H1 (cell line): ENCODE data around the gene SMPDL3B. TPM values are rescaled to one million over a fixed set of nuclear protein-coding genes. Genes with fewer than 3 reads are reported as not detected.

Experiments
- CTCF ChIA-PET: fragments of 300-600 bp; sonication (Branson Sonifier 250); formaldehyde crosslinking; loops from one replicate; lab custom pipeline; 2021; ENCODE audit not compliant: partially characterized antibody; lab: Charles Lee
- POLR2A ChIA-PET: fragments of 300-600 bp; sonication (Branson Sonifier 250); formaldehyde crosslinking; loops from one replicate; lab custom pipeline; 2021; ENCODE audit warnings: inconsistent platforms; ENCODE audit not compliant: partially characterized antibody; lab: Charles Lee
- DNase-seq, 2 experiments: peaks; one replicate each; pipeline versions ENCODE4 v3.0.0 to v3.0.0-alpha.2; 2010 to 2022; ENCODE audit warnings: low spot score in 2 of 2, low read depth in 1 of 2, mixed read lengths in 1 of 2
- FAIRE-seq: peaks from 2 replicates; lab custom pipeline; 2011; peaks lifted over from hg19 to GRCh38; lab: Jason Lieb, UNC
- H2AFZ ChIP-seq: 2 replicates; pipeline ENCODE4 v1.8.1; 2012; ENCODE audit warnings: low read length, inconsistent platforms
- H2AK5ac ChIP-seq: 2 replicates; pipeline ENCODE4 v1.6.1; 2013; ENCODE audit warnings: low read depth, low read length
- H2BK120ac ChIP-seq: replicated peaks from 2 replicates; pipeline ENCODE3; 2013; ENCODE audit warnings: low read depth, low read length, inconsistent platforms
- H2BK12ac ChIP-seq: 2 replicates; pipeline ENCODE4 v1.6.1; 2013; ENCODE audit warnings: low read depth, low read length
- H2BK15ac ChIP-seq: 2 replicates; pipeline ENCODE4 v1.6.1; 2013; ENCODE audit warnings: low read length
- H2BK20ac ChIP-seq: 2 replicates; pipeline ENCODE4 v1.6.1; 2013; ENCODE audit warnings: low read length
- H2BK5ac ChIP-seq: 2 replicates; pipeline ENCODE4 v1.6.1; 2013; ENCODE audit warnings: low read depth, low read length
- H3K14ac ChIP-seq: 2 replicates; pipeline ENCODE4 v1.6.1; 2013; ENCODE audit warnings: inconsistent platforms; ENCODE audit not compliant: insufficient read length
- H3K18ac ChIP-seq: 2 replicates; pipeline ENCODE4 v1.6.1; 2013; ENCODE audit warnings: low read length; ENCODE audit errors: extremely low read depth
- H3K23ac ChIP-seq: 2 replicates; pipeline ENCODE4 v1.6.1; 2013; ENCODE audit warnings: inconsistent platforms; ENCODE audit not compliant: insufficient read length
- H3K23me2 ChIP-seq: 2 replicates; pipeline ENCODE4 v1.6.1; 2013; ENCODE audit warnings: low read depth, low read length
- H3K27ac ChIP-seq: 2 replicates; pipeline ENCODE4 v1.6.1; 2011; ENCODE audit warnings: low read depth, low read length, inconsistent platforms
- H3K27me3 ChIP-seq, 4 experiments: replicated peaks in 1 of 4; 1 replicate in 1 of 4; 2 replicates in 3 of 4; pipeline versions ENCODE4 v1.6.1 to v1.8.1; 2011 to 2013; ENCODE audit warnings: low read length in 3 of 4, mild to moderate bottlenecking in 3 of 4, inconsistent platforms in 2 of 4, mixed read lengths in 2 of 4, moderate library complexity in 1 of 4; ENCODE audit not compliant: control insufficient read depth in 3 of 4, insufficient read depth in 3 of 4; ENCODE audit errors: extremely low read depth in 1 of 4
- H3K36me3 ChIP-seq, 4 experiments: 2 replicates each; pipeline versions ENCODE4 v1.6.1 to v1.8.1; 2011 to 2013; ENCODE audit warnings: mild to moderate bottlenecking in 4 of 4, low read length in 3 of 4, moderate library complexity in 2 of 4, control low read depth in 1 of 4, inconsistent platforms in 1 of 4; ENCODE audit not compliant: insufficient read depth in 4 of 4, control insufficient read depth in 2 of 4
- H3K4ac ChIP-seq: replicated peaks from 2 replicates; pipeline ENCODE3; 2013; ENCODE audit warnings: low read length, low read depth, mixed read lengths, inconsistent platforms; ENCODE audit not compliant: insufficient read length
- H3K4me1 ChIP-seq, 4 experiments: replicated peaks in 1 of 4; 1 replicate in 1 of 4; 2 replicates in 3 of 4; pipeline versions ENCODE4 v1.6.1 to v1.8.1; 2011 to 2013; ENCODE audit warnings: low read length in 3 of 4, inconsistent platforms in 2 of 4, mixed read lengths in 1 of 4; ENCODE audit not compliant: insufficient read depth in 4 of 4, control insufficient read depth in 3 of 4
- H3K4me2 ChIP-seq, 2 experiments: 2 replicates each; pipeline versions ENCODE4 v1.6.1 to v1.8.1; 2011 to 2013; ENCODE audit warnings: low read depth in 2 of 2, low read length in 2 of 2, control low read depth in 1 of 2, inconsistent platforms in 1 of 2, mild to moderate bottlenecking in 1 of 2; ENCODE audit not compliant: insufficient read depth in 1 of 2
- H3K4me3 ChIP-seq, 4 experiments: fragments of 200-600, 300-600 bp in 1 of 4; sonication (generic), shearing (Covaris generic), sonication (Bioruptor Twin) in 1 of 4; 2 replicates each; pipeline versions ENCODE4 v1.5.1 to v1.8.1; 2011 to 2016; ENCODE audit warnings: low read length in 4 of 4, low read depth in 3 of 4, control low read depth in 2 of 4, inconsistent platforms in 2 of 4, mild to moderate bottlenecking in 2 of 4, mixed read lengths in 1 of 4, moderate library complexity in 1 of 4; ENCODE audit not compliant: insufficient read depth in 2 of 4; ENCODE audit errors: extremely low read depth in 1 of 4
- H3K56ac ChIP-seq: replicated peaks from 2 replicates; pipeline ENCODE3; 2013; ENCODE audit warnings: low read depth, mild to moderate bottlenecking, mixed read lengths, low read length, inconsistent platforms; ENCODE audit not compliant: insufficient read length
- H3K79me1 ChIP-seq: 2 replicates; pipeline ENCODE4 v1.6.1; 2013; ENCODE audit warnings: low read depth, low read length, control low read depth
- H3K79me2 ChIP-seq, 2 experiments: 2 replicates each; pipeline versions ENCODE4 v1.6.1 to v1.8.1; 2012 to 2013; ENCODE audit warnings: low read length in 2 of 2, mild to moderate bottlenecking in 2 of 2, inconsistent platforms in 1 of 2; ENCODE audit not compliant: insufficient read depth in 2 of 2, control insufficient read depth in 1 of 2
- H3K9ac ChIP-seq, 4 experiments: replicated peaks in 1 of 4; 1 replicate in 1 of 4; 2 replicates in 3 of 4; pipeline versions ENCODE4 v1.6.1 to v1.8.1; 2011 to 2013; ENCODE audit warnings: low read depth in 3 of 4, low read length in 3 of 4, control low read depth in 2 of 4, mild to moderate bottlenecking in 2 of 4, moderate library complexity in 2 of 4, inconsistent platforms in 1 of 4; ENCODE audit errors: extremely low read depth in 1 of 4
- H3K9me3 ChIP-seq, 2 experiments: 2 replicates each; pipeline versions ENCODE4 v1.6.1 to v1.8.1; 2012 to 2013; ENCODE audit warnings: mild to moderate bottlenecking in 2 of 2, moderate library complexity in 2 of 2, control low read depth in 1 of 2, inconsistent platforms in 1 of 2, low read depth in 1 of 2, low read length in 1 of 2, mixed read lengths in 1 of 2; ENCODE audit not compliant: insufficient read depth in 2 of 2
- H4K20me1 ChIP-seq, 2 experiments: replicated peaks in 1 of 2; 2 replicates each; pipeline versions ENCODE3 to v1.8.1; 2011 to 2013; ENCODE audit warnings: inconsistent platforms in 2 of 2, low read length in 2 of 2, mild to moderate bottlenecking in 1 of 2; ENCODE audit not compliant: insufficient read depth in 2 of 2, control insufficient read depth in 1 of 2
- H4K5ac ChIP-seq: 2 replicates; pipeline ENCODE4 v1.6.1; 2013; ENCODE audit warnings: low read length, low read depth, mixed read lengths, inconsistent platforms; ENCODE audit not compliant: insufficient read length
- H4K8ac ChIP-seq: 2 replicates; pipeline ENCODE4 v1.8.0; 2013; ENCODE audit warnings: mild to moderate bottlenecking, moderate library complexity, low read length, inconsistent platforms; ENCODE audit not compliant: insufficient read depth; ENCODE audit errors: extremely low read depth
- H4K91ac ChIP-seq: replicated peaks from 2 replicates; pipeline ENCODE3; 2013; ENCODE audit warnings: low read length, mixed read lengths, inconsistent platforms; ENCODE audit not compliant: insufficient read length
- EP300 ChIP-seq, 2 experiments: IDR thresholded peaks; 1 replicate in 1 of 2; 2 replicates in 1 of 2; pipeline ENCODE4 v1.6.1; 2011 to 2012; ENCODE audit warnings: low read depth in 2 of 2, low read length in 2 of 2, mild to moderate bottlenecking in 2 of 2, borderline replicate concordance in 1 of 2, inconsistent platforms in 1 of 2, moderate library complexity in 1 of 2
- HDAC6 ChIP-seq: IDR thresholded peaks from one replicate; pipeline ENCODE4 v1.7.1; 2012; ENCODE audit warnings: low read depth, mild to moderate bottlenecking, inconsistent platforms, low read length, moderate library complexity
- TAF1 ChIP-seq: IDR thresholded peaks from 2 replicates; pipeline ENCODE4 v1.6.1; 2011; ENCODE audit warnings: mild to moderate bottlenecking, low read depth, low read length
- YY1 ChIP-seq: IDR thresholded peaks from 2 replicates; pipeline ENCODE4 v1.6.1; 2011; ENCODE audit warnings: low read depth, mild to moderate bottlenecking, low read length
- WGBS, 2 experiments: shearing (Covaris generic) in 1 of 2; methylation state at CpG; one replicate each; pipeline versions ENCODE4 v1.1.6 to v1.1.7; 2013 to 2015; ENCODE audit warnings: low lambda C conversion rate in 2 of 2, mixed read lengths in 2 of 2, inconsistent platforms in 1 of 2, low coverage in 1 of 2, missing lambda C conversion rate in 1 of 2; ENCODE audit not compliant: insufficient replicate concordance in 2 of 2, insufficient coverage in 1 of 2, insufficient read length in 1 of 2; ENCODE audit errors: extremely low coverage in 1 of 2, missing lambda C conversion rate in 1 of 2; 5-methylcytosine and 5-hydroxymethylcytosine counted together
- long read RNA-seq, 2 experiments: library from RNA in 1 of 2; library from capped mRNA in 1 of 2; stranded (forward); transcript quantifications; one replicate each; pipeline ENCODE4 v2.0.0, GENCODE V29; 2021; ENCODE audit warnings: inconsistent platforms in 1 of 2
- polyA minus RNA-seq, 3 experiments: library from RNA; depleted of rRNA, polyadenylated mRNA; stranded (reverse); fragments of >200 nt; gene quantifications; 1 replicate in 2 of 3; 2 replicates in 1 of 3; pipeline ENCODE4 v1.2.3, GENCODE V29; 2011
- polyA plus RNA-seq, 7 experiments: library from polyadenylated mRNA; depleted of rRNA in 3 of 7; stranded (reverse) in 5 of 7; unstranded in 2 of 7; fragments of >200 nt in 5 of 7; fragments of 200-250 nt in 2 of 7; gene quantifications; 1 replicate in 5 of 7; 2 replicates in 1 of 7; 4 replicates in 1 of 7; pipeline versions ENCODE4 v1.2.1 to v1.2.3, GENCODE V29; 2011 to 2013; ENCODE audit warnings: missing spikeins in 2 of 7, mixed read lengths in 2 of 7
- total RNA-seq: library from RNA; stranded (reverse); fragmentation: NEBNext Ultra II Directional; extraction: Animal tissue kit (Norgen Biotek cat#: 25700); gene quantifications from 2 replicates; pipeline ENCODE4 v1.2.1, GENCODE V29; 2021

The SMPDL3B gene, protein sequence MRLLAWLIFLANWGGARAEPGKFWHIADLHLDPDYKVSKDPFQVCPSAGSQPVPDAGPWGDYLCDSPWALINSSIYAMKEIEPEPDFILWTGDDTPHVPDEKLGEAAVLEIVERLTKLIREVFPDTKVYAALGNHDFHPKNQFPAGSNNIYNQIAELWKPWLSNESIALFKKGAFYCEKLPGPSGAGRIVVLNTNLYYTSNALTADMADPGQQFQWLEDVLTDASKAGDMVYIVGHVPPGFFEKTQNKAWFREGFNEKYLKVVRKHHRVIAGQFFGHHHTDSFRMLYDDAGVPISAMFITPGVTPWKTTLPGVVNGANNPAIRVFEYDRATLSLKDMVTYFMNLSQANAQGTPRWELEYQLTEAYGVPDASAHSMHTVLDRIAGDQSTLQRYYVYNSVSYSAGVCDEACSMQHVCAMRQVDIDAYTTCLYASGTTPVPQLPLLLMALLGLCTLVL
- total RNA-seq (53.1 and 54.7 TPM in 2 replicates), polyA plus RNA-seq (2011; rRNA removed) (143 and 157 TPM in 2 replicates), polyA minus RNA-seq (2011; rRNA and poly(A)+ RNA removed) (82.2 and 90.3 TPM in 2 replicates)
- polyA plus RNA-seq (2011; cell fraction: cytosol; rRNA removed) = 133 TPM
- 133 TPM for polyA plus RNA-seq (2011; cell fraction: nucleus; rRNA removed)
- 74.6 to 78.0 TPM (median 76.4 TPM) in 4 replicates for polyA plus RNA-seq (2012, experiment 1 of 2)
- polyA plus RNA-seq (2012, experiment 2 of 2) = 82.8 TPM
- 77.8 TPM for polyA plus RNA-seq (2013, experiment 1 of 2)
- 79.8 TPM for polyA plus RNA-seq (2013, experiment 2 of 2)
- polyA minus RNA-seq (2011; cell fraction: cytosol; rRNA and poly(A)+ RNA removed) = 41.0 TPM
- polyA minus RNA-seq (2011; cell fraction: nucleus; rRNA and poly(A)+ RNA removed) = 29.7 TPM
- long read RNA-seq, experiment 1, transcript SMPDL3B-201 (7 exons, 1,548 nt) = minor isoform, 6 of 56 reads
- long read RNA-seq, experiment 1, transcript SMPDL3B-202 (8 exons, 1,878 nt) = major isoform, 27 of 56 reads
- long read RNA-seq, experiment 1, partial matches to known transcripts = 13 of 56 reads
- long read RNA-seq, experiment 1, other reads (novel, unspliced or antisense) = 10 of 56 reads
- long read RNA-seq, experiment 2, transcript SMPDL3B-201 (7 exons, 1,548 nt) = minor isoform, 13 of 73 reads
- long read RNA-seq, experiment 2, transcript SMPDL3B-202 (8 exons, 1,878 nt) = major isoform, 42 of 73 reads
- long read RNA-seq, experiment 2, partial matches to known transcripts = 2 of 73 reads
- long read RNA-seq, experiment 2, other reads (novel, unspliced or antisense) = 15 of 73 reads

DNA sequence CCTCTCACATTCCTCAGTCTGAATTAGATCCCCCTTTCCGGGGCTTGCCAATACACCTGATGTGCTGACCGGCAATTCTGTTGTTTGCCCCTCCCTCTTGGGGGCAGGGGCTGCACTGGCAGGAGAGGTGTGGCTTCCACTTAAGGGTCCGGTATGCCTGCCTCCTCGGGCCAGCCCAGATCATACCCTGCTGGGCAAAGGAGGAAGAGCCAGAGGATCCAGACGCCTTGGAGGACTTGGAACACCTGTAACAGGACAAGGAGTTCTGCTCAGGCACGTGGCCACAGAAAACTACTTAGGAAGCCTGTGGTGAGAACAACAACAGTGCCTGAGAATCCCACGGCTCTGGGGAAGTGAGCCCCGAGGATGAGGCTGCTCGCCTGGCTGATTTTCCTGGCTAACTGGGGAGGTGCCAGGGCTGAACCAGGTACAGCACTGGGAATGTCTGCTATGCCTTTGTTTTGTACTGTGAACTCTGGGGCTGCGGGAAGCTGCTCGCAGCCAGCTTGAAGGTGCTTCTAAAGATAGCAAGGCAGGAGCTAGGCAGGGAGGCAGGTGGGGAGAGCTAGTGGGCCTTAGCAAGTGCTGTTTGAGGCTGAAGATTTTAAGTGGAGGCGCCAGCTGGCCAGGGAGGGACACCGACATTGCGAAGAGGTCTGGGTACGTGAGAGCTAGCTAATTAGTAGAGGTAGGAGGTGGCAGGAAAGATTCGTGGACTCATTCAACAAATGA lies at the start of gene SMPDL3B:
TSS of gene SMPDL3B (plus strand) at position 183 of the 732 bp plus-strand sequence. CDS start at position 367, 184 bp downstream.
- H3K23ac ChIP-seq = no peak within 1 kb of the TSS
- peak within 1 kb of the TSS; percentile 88; the same call in 1 of the 2 replicates for H2BK15ac ChIP-seq
- H2BK120ac ChIP-seq = no peak within 1 kb of the TSS
- H3K18ac ChIP-seq = peak within 1 kb of the TSS; percentile 95
- ChIA-PET POLR2A (interaction anchor here (0.6 to 3.7 kb wide), 8 partner anchors 9 to 376 kb away, joined by 3 to 28 read pairs (median 4); partner anchors contain the start of gene PPP1R8), CTCF (interaction anchor here (0.6 to 1.9 kb wide), 7 partner anchors 8 to 969 kb away, joined by 3 to 9 read pairs (median 4); no protein-coding TSS in a partner anchor)
- H2AK5ac ChIP-seq = peak within 1 kb of the TSS; percentile 32; the same call in 1 of the 2 replicates
- peak within 1 kb of the TSS; percentile 82 for H2BK5ac ChIP-seq
- peak within 1 kb of the TSS; percentile 76 for H4K91ac ChIP-seq
- no peak within 1 kb of the TSS; the same call in 1 of the 2 replicates for H4K8ac ChIP-seq
- DNase-seq (peak; percentile 86 to 88), FAIRE-seq (peak; percentile 91)
- H3K4me3 ChIP-seq = peak within 1 kb of the TSS; percentile 66 to 89 (median 68)
- H4K20me1 ChIP-seq = no peaks in the 10 kb centered on the region
- H3K4me2 ChIP-seq = peak within 1 kb of the TSS; percentile 73 to 97
- H3K9ac ChIP-seq = peak within 1 kb of the TSS; percentile 62 to 80 (median 72)
- H3K4ac ChIP-seq = peak within 1 kb of the TSS; percentile 39
- peak within 1 kb of the TSS; percentile 51; the same call in 1 of the 2 replicates for H3K27ac ChIP-seq
- 6% methylated on average over 16 of the region's 16 CpGs; no CpG with 5 or more reads in 1 of the 2 experiments for WGBS, 2 experiments
- H2BK12ac ChIP-seq = peak within 1 kb of the TSS; percentile 92
- H3K14ac ChIP-seq = no peak within 1 kb of the TSS
- H3K23me2 ChIP-seq = peaks cover 11% of the 10 kb centered on the region
- H3K36me3 ChIP-seq = peaks cover 0 to 4% (median 0%) of the 10 kb centered on the region in 4 experiments; a peak in 1 of 8 replicates
- H3K9me3 ChIP-seq = no peaks in the 10 kb centered on the region
- H2AFZ ChIP-seq = no peak within 1 kb of the TSS
- peak within 1 kb of the TSS; percentile 49 for H4K5ac ChIP-seq
- H3K79me2 ChIP-seq = peaks cover 0 to 21% of the 10 kb centered on the region in 2 experiments; a peak in 3 of 4 replicates
- peaks cover 7% of the 10 kb centered on the region; the same call in 1 of the 2 replicates for H3K79me1 ChIP-seq
- no peaks in the 10 kb centered on the region for H3K27me3 ChIP-seq
- H2BK20ac ChIP-seq = peak within 1 kb of the TSS; percentile 16
- H3K56ac ChIP-seq = peak within 1 kb of the TSS; percentile 35
- peaks cover 17 to 26% (median 22%) of the 10 kb centered on the region in 4 experiments for H3K4me1 ChIP-seq
- TF ChIP-seq YY1 (no peak), HDAC6 (no peak), EP300 (IDR thresholded peaks at IDR 0.05; ENCODE audit: borderline replicate concordance in 1 of 2, low read depth in 2 of 2, low read length in 2 of 2) (0 out of 3 replicates have a peak, but pooled peaks of 1 of the 2 experiments have one; percentile 12), TAF1 (peak; percentile 84)
